ENCODE data around the gene PLXDC1.
"Not testable (repeated sequence)": the region's sequence is repeated elsewhere in the genome, so short reads cannot be mapped to it uniquely, and the experiment has no call there.

PLXDC1 gene

DNA sequence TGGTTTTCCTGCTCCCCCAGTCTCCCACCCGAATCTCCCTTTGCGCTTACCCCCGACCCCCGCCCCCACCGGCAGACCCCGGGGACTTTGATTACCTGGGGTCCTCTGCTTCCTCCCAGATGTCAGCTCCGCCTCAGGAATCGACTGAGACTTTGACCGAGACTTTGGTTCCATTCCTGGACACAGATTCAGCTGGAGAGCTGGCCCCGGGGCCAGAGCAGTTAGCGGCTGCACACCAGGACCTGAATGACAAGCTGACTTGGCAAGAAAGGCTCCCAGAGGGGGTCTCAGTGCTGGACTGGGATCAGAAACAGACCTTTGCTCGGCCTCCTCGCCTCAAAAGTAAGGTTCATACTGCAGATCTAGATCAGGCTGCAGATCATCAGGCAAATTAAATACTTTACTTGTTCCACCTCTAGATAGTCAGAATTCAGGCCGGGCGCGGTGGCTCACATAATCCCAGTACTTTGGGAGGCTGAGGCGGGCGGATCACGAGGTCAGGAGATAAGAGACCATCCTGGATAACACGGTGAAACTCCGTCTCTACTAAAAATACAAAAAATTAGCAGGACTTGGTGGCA lies 123.9 kb downstream of the PLXDC1 start:
- TF ChIP-seq, protein P1, sequence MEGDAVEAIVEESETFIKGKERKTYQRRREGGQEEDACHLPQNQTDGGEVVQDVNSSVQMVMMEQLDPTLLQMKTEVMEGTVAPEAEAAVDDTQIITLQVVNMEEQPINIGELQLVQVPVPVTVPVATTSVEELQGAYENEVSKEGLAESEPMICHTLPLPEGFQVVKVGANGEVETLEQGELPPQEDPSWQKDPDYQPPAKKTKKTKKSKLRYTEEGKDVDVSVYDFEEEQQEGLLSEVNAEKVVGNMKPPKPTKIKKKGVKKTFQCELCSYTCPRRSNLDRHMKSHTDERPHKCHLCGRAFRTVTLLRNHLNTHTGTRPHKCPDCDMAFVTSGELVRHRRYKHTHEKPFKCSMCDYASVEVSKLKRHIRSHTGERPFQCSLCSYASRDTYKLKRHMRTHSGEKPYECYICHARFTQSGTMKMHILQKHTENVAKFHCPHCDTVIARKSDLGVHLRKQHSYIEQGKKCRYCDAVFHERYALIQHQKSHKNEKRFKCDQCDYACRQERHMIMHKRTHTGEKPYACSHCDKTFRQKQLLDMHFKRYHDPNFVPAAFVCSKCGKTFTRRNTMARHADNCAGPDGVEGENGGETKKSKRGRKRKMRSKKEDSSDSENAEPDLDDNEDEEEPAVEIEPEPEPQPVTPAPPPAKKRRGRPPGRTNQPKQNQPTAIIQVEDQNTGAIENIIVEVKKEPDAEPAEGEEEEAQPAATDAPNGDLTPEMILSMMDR (conservative IDR thresholded peaks at IDR 0.05) = no peak
- peak overlapping the region; percentile 42 for H3K27ac ChIP-seq

DNA sequence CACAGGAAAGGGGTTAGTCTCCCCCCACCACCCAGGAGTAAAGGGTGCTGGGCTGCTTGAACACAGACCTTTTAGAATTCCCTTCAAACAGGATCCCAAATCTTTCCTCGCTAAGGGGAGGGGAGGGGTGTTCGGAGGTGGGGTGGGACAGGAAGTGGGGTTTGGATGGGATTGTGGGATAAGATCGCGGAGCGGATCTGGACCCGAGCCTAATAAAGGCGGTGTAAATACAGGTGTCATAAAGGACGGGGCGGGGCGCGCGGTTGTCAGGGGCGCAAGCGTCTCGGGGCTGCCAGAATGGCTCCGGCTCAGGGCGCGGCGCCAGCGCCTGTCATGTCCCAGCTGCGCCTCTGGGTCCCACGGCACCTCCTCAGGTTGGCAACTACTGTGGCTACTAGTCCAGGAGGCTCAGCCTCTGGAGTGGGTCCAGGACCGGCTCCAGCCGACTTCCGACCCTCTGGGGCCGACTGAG lies 124.4 kb downstream of the PLXDC1 start:
- TF ChIP-seq, protein P1 (conservative IDR thresholded peaks at IDR 0.05) = no peak

DNA sequence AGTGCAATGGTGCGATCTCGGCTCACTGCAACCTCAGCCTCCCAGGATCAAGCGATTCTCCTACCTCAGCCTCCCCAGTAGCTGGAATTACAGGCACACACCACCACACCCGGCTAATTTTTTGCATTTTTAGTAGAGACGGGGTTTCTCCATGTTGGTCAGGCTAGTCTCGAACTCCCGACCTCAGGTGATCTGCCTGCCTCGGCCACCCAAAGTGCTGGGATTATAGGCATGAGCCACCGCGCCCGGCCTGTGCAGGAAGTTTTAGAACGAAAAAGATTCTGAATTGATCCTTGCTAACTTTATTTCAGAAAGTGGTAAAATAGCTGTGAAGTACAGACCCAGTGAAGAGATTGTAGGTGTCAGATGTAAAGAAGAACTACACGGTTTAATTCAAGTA lies 125.1 kb downstream of the PLXDC1 start:
- H3K27ac ChIP-seq = peak overlapping the region; percentile 42; the same call in 1 of the 2 replicates

More for the DNA sequence above, 124.4 kb downstream of the PLXDC1 start:
- peak overlapping the region; percentile 42; the same call in 1 of the 2 replicates for H3K27ac ChIP-seq

DNA sequence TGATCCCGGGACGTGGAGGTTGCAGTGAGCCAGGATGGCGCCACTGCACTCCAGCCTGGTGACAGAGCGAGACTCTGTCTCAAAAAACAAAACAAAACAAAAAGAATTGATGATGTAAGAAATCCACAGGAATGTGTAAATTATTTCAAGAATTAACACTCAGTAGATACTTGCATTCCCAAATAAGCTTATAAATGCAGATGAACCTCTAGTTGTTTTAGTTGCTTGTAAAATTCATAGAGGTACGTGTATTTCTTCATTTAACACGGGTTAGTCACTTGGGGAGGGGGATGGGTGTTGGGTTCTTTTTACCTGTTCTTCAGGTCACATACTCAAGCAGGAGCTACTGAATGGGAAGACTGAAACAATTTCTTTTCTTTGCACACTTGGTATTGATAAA lies 128.5 kb downstream of the PLXDC1 start:
- TF ChIP-seq, protein P1 (conservative IDR thresholded peaks at IDR 0.05) = no peak
- H3K27ac ChIP-seq = no peak overlapping the region

DNA sequence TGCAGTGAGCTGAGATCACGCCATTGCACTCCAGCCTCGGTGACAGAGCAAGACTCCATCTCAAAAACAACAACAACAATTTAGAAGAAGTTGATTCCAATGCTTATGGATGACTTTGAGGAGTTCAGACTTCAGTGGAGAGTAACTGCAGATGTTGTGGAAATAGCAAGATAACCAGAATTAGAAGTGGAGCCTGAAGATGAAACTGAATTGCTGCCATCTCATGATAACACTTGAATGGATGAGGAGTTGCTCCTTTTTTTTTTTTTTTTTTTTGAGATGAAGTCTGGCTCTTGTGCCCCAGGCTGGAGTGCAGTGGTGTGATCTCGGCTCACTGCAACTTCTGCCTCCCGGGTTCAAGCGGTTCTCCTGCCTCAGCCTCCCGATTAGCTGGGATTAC lies 131.4 kb downstream of the PLXDC1 start:
- not testable (repeated sequence) for H3K27ac ChIP-seq

DNA sequence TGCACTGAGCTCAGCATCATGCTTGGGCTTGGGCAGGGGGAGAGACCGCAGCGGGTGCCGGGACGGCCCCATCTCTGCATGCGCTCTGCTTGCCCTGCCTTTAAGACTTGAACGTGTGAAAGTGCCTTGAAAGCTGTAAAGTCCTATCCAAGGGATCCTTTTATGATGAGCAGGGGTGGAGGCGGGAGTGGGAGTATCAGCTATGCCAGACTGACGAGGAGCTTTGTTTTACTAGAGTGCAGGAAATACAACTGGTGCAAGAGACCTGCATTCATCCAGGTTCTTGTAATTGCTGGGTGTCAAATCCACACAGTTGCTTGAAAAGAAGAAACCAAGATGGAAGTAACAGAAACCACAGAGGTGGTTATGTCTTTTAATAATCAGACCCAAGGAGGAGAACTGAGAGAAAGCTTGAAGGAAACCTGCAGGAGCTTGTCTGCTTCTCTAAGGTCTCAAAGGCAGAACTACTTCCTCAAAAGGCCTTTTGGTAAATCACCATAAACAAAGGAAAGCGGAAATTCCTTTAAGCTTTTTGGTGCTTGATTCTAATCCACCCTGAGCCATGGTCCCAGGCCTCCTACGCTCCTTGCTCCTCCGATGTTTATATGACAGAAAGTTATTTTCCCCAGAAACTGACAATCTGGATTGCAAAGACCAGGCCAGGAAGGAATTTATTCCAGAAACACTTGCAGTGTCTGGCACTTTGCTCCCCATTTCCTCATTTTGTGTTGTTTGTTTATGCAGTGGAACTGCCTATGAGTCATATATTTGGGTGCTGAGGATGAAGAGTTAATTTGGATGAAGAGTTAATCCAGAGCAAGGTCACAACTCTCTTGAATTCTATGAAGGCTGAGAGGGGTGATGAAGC lies 132.9 kb downstream of the PLXDC1 start:
- no peak overlapping the region for H3K27ac ChIP-seq

DNA sequence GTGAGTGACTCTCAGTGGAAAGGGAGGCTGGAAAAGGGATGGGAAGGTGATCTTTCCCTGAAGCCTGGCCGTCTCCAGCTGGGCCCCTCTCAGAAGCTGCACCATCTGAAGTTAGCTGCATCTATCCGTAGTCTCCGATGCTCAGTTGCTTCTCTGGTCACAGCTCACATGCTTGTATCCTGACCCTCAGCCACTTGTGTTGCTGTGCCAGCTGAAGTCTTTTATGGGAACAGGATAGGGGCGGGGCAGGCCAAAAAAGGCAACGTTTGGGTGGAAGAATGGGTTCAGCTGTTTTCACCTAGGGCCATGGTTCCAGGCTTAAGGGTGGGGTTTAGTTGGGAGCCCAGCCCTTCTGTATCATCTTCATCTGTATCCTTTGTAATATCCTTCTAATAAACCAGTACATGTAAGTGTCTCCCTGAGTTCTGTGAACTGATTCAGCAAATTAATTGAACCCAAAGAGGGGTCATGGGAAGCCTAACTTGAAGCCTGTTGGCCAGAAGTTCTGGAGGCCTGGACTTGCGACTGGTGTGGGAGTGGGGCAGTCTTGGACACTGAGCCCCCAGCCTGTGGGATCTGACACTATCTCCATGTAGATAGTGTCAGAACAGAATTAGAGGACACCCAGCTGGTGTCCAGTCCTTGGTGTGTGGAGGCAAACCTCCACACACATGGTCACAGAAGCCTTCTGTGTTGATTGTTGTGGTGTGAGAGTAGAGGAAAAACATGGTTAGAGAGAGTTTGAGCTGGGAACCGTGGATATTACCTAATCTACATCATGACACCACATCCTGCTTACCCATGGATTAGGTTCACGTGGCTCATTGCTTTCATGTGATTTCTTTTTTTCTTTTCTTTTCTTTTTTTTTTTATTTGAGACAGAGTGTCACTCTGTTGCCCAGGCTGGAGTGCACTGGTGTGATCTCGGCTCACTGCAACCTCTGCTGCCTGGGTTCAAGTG lies 135.0 kb downstream of the PLXDC1 start:
- TF ChIP-seq, protein P1 (conservative IDR thresholded peaks at IDR 0.05) = no peak
- H3K27ac ChIP-seq = no peak overlapping the region

More for the DNA sequence above, 132.9 kb downstream of the PLXDC1 start:
- TF ChIP-seq, protein P1 (conservative IDR thresholded peaks at IDR 0.05) = no peak

DNA sequence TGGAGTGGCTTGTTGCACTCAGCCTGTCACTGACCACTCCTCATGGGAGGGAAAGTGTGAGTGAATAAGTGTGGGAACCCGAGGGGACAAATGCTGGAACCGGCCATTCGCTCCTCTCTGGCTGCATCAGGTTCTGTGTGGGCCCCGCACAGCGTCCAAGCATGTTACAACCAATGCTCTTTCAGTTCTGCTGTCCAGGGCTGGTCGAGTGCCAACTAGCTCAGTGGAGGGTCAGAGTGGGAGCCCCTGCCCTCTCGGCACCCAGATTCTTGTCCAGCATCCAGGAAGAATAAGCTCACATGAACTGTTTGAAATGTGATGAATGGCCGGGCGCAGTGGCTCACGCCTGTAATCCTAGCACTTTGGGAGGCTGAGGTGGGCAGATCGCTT lies 135.9 kb downstream of the PLXDC1 start:
- TF ChIP-seq, protein P1 (conservative IDR thresholded peaks at IDR 0.05) = no peak
- H3K27ac ChIP-seq = no peak overlapping the region
